Coronary artery (tissue), 2 donors: ENCODE results near the gene CDKL4.
A peak's percentile ranks its signal among the peaks of the same experiment; 100 is the strongest.

Experiments
- DNase-seq: peaks from one replicate; pipeline ENCODE4 v3.0.0-alpha.2; 2017; ENCODE audit warnings: low spot score
- H3K27ac ChIP-seq, 2 donors: fragments of 200-600 bp; sonication (generic); one replicate each; pipeline ENCODE4 v1.5.1; 2016 to 2019
- H3K4me3 ChIP-seq: fragments of 200-600 bp; sonication (generic); 2 replicates; pipeline ENCODE4 v1.5.1; 2016; ENCODE audit warnings: mild to moderate bottlenecking, moderate library complexity
- TF ChIP-seq, protein P1 (sequence below): fragments of 200-600 bp; sonication (generic); IDR thresholded peaks from one replicate; pipeline ENCODE4 v1.5.1; 2019; ENCODE audit warnings: antibody characterized with exemption

CDKL4 gene

DNA sequence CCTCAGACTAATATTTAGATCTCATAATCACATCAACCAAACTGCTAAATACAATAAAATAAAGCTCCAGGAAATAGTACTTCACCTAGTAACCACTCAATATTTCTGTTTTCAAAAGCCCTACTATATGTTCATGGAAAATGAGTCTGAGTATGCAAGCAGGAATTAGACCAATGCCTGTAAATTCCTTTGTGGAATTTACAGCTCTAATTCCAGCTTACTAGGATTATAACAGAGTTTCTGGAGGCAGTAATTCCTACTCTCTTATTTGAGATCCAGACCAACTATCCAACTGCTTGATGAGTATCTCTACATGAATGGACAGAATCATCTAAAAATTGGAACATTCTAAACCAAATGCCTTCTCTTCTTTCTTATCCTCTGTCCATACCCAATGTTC lies 11.6 kb downstream of the CDKL4 start:
- no peak overlapping the region for H3K4me3 ChIP-seq
- TF ChIP-seq, protein P1, sequence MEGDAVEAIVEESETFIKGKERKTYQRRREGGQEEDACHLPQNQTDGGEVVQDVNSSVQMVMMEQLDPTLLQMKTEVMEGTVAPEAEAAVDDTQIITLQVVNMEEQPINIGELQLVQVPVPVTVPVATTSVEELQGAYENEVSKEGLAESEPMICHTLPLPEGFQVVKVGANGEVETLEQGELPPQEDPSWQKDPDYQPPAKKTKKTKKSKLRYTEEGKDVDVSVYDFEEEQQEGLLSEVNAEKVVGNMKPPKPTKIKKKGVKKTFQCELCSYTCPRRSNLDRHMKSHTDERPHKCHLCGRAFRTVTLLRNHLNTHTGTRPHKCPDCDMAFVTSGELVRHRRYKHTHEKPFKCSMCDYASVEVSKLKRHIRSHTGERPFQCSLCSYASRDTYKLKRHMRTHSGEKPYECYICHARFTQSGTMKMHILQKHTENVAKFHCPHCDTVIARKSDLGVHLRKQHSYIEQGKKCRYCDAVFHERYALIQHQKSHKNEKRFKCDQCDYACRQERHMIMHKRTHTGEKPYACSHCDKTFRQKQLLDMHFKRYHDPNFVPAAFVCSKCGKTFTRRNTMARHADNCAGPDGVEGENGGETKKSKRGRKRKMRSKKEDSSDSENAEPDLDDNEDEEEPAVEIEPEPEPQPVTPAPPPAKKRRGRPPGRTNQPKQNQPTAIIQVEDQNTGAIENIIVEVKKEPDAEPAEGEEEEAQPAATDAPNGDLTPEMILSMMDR, result no peak
- no peak for DNase-seq
- H3K27ac ChIP-seq, result no peak overlapping the region

DNA sequence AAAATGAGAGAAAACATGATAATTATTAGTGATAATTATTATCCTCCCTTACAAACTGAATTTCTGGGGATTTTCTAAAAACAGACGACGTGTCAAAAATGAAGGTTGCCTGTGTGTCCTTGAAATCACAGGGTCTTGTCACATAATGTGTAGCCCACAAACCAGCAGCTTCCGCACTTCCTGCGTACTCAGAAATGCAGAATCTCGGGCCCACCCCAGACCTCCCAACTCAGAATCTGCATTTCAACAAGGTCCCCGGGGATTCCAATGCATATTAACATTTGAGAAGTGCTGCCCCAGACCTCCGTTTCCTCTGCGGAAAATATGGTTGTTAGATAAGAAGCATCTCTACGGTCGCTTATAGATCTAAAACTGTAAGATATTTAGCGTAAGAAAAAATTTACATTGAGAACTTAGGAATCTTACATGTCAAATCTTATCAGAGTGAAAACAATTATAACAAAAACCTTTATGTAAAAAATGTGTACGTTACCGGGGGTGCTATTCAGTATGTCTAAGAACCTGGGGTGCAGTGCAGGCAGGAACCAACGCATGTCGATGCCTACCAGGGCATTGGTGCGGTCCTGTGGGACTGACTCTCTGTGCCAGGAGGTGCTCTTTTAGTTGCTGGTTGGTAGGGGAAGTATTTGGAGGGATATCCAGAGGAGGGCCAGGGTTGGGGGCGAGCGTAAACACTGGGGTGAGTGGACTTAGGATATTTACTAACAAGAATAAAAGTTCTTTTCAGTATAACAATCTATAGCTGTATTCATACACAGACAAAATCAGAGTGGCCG lies 15.2 kb downstream of the CDKL4 start:
- peak; percentile 69 for DNase-seq
- Histone ChIP-seq H3K4me3 (peak overlapping the region; percentile 56), H3K27ac (no peak overlapping the region)
- TF ChIP-seq, protein P1, result no peak

DNA sequence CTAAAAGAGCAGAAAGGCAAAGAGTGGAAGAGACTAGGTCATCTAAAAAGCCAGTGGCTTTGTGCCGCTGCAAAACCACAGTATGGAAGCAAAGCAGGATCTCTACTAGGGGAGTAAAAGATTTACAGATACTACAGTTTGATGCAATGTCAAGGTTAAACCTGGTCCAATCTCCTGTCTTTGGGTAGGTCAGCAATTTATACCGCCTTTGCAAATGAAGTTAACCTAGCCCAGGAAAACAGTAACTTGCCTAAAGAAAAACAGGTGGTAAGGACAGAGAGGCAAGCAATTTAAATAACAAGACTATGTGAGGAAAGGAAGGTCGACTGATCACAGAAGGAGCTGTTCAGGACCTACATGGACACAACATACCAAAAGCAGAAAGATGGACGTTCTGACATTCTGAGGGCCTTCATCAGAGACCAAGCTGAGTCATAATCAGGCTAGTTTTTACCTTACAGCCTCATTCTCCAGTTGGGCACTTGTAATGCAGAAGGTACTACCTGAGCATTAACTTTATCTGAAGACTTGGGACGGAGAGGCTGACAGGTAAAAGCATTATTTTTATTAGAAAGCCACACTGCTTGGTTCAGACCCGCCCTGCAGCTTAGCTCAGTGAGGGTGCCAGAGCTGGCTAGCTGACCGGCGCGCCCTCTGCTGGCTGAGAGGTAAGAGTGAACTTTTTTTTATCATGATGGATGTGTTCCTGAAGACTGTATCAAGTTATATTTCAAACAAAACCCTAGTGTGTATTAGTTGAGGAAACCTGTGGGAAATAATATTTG lies 15.9 kb downstream of the CDKL4 start:
- TF ChIP-seq, protein P1, result peak; percentile 89
- Histone ChIP-seq H3K4me3 (no peak overlapping the region), H3K27ac (no peak overlapping the region)
- DNase-seq, result peak; percentile 82

DNA sequence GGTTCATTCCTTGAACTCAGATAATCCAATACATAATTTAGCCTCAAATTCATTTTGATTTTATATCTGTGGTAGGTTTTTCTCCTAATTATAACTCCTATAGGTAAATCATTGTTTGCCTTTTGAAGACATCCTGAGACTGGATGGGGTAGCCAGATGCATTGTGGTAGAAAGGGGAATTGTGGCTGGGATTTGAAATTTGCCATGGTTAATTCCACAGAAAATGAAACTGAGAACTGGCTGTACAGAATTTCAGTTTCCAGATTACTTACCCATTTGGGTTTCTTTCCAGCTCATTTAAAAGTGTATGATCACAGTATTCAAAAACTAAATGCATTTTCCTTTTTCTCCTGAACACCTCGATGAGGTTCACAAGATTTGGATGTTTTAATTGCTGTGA lies 18.2 kb downstream of the CDKL4 start:
- Histone ChIP-seq H3K27ac (no peak overlapping the region), H3K4me3 (no peak overlapping the region)
- TF ChIP-seq, protein P1, result no peak
- DNase-seq, result no peak

DNA sequence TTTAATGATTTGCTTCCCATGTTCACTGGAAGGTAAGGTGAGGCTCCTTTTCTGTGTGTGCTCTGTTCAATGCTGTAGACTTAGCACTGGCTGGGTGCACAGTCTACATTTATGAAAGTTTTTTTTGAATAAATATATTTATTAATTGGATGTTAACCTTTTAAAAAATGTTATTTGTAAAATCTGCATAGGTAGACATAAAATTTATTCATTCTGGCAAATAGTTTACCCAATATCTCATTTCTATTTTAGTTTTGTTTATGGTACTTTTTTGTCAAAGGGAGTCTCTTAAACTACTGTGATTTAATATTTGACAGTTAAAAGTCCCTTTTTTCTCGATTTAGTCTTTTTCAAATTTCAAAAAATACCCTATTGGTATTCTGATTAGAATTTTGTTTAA lies 19.9 kb downstream of the CDKL4 start:
- no peak for DNase-seq
- TF ChIP-seq, protein P1, result no peak
- Histone ChIP-seq H3K27ac (no peak overlapping the region), H3K4me3 (no peak overlapping the region)

DNA sequence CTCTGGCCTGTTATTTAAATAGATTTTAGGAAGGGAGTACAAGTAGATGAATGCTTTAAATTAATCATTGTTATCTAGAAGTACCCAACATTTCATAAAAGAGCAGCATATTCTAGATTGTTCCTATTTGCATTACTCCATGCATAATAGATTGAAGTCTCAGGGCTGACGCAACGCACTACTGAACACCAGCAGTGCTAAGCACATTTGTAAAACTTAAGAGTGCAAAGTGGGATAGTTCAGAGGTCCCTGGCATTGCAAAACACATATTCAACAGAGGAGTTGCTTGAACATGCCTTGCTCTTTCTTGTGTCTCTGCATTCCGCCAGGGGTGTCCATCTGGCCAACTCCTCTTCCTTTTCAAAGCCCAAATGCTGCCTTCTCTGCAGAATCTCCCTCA lies 22.3 kb downstream of the CDKL4 start:
- no peak overlapping the region for H3K4me3 ChIP-seq
- TF ChIP-seq, protein P1, result no peak
- no peak for DNase-seq
- H3K27ac ChIP-seq, result no peak overlapping the region
